HepG2 (cell line): ENCODE results near the gene PXYLP1. TPM values are rescaled to one million over a fixed set of nuclear protein-coding genes. Genes with fewer than 3 reads are reported as not detected.

Experiments
- ATAC-seq: fragments of 200-7000 bp; cut with Tn5 transposase; 3 replicates; pipeline ENCODE4 v1.9.1; 2020; ENCODE audit warnings: mild to moderate bottlenecking, moderate library complexity
- BruUV-seq: library from RNA; stranded (reverse); fragments of 400-500 nt; replicated peaks from 2 replicates; lab custom pipeline; 2021; lab: Mats Ljungman, UMichigan
- CTCF ChIA-PET: fragments of 300-600 bp; formaldehyde crosslinking; extraction: SDS; loops from one replicate; lab custom pipeline; 2021; ENCODE audit warnings: low total read pairs, inconsistent platforms, low intra/inter-chr PET ratio; lab: Yijun Ruan, JAX
- POLR2A ChIA-PET: fragments of 350-600 bp; sonication (Branson Sonifier 250); formaldehyde crosslinking; loops from one replicate; lab custom pipeline; 2020; ENCODE audit warnings: antibody characterized with exemption, inconsistent platforms; lab: Yijun Ruan, JAX
- DNase-seq: peaks from one replicate; pipeline ENCODE4 v3.0.0-alpha.2; 2015; ENCODE audit warnings: low spot score
- FAIRE-seq: peaks from 3 replicates; lab custom pipeline; 2011; peaks lifted over from hg19 to GRCh38; lab: Jason Lieb, UNC
- H2AFZ ChIP-seq: one replicate; pipeline ENCODE4 v1.6.1; 2011; ENCODE audit warnings: low read length, inconsistent platforms
- H3K27ac ChIP-seq: fragments of 300-600 bp; 3 replicates; pipeline ENCODE4 v1.8.0; 2011; ENCODE audit warnings: mixed run types, mild to moderate bottlenecking, mixed read lengths, low read length, inconsistent platforms; ENCODE audit not compliant: insufficient read depth; ENCODE audit errors: extremely low read length
- H3K27me3 ChIP-seq, 2 experiments: fragments of 200-600 bp in 1 of 2; 2 replicates in 1 of 2; 3 replicates in 1 of 2; pipeline versions ENCODE4 v1.6.0 to v1.8.0; 2011; ENCODE audit warnings: low read length in 2 of 2, mild to moderate bottlenecking in 2 of 2, moderate library complexity in 2 of 2, inconsistent platforms in 1 of 2; ENCODE audit not compliant: insufficient read depth in 2 of 2, control insufficient read depth in 1 of 2
- H3K36me3 ChIP-seq, 2 experiments: fragments of 200-600 bp in 1 of 2; replicated peaks in 1 of 2; 2 replicates in 1 of 2; 3 replicates in 1 of 2; pipeline versions ENCODE4 v1.5.1 to v1.8.0; 2011; ENCODE audit warnings: low read length in 2 of 2, inconsistent platforms in 1 of 2; ENCODE audit not compliant: insufficient read depth in 2 of 2, control insufficient read depth in 1 of 2
- H3K4me1 ChIP-seq: 2 replicates; pipeline ENCODE4 v1.5.1; 2012; ENCODE audit warnings: low read length, inconsistent platforms; ENCODE audit not compliant: insufficient read depth
- H3K4me2 ChIP-seq: 2 replicates; pipeline ENCODE4 v1.6.0; 2011; ENCODE audit warnings: low read depth, low read length, inconsistent platforms
- H3K4me3 ChIP-seq, 3 experiments: fragments of 200-600 bp in 1 of 3; sonication (generic), shearing (Covaris generic) in 1 of 3; replicated peaks in 1 of 3; 2 replicates each; pipeline ENCODE4 v1.5.1; 2011 to 2016; ENCODE audit warnings: low read length in 3 of 3, inconsistent platforms in 2 of 3, low read depth in 2 of 3, mild to moderate bottlenecking in 2 of 3, control low read depth in 1 of 3, mixed read lengths in 1 of 3; ENCODE audit not compliant: insufficient read depth in 1 of 3
- H3K79me2 ChIP-seq: one replicate; pipeline ENCODE4 v1.6.1; 2011; ENCODE audit warnings: low read length, inconsistent platforms; ENCODE audit not compliant: insufficient read depth
- H3K9ac ChIP-seq: 2 replicates; pipeline ENCODE4 v1.6.0; 2011; ENCODE audit warnings: mild to moderate bottlenecking, low read depth, low read length, inconsistent platforms; ENCODE audit not compliant: insufficient read depth
- H3K9me3 ChIP-seq: 2 replicates; pipeline ENCODE4 v1.5.1; 2012; ENCODE audit warnings: mild to moderate bottlenecking, low read length
- H4K20me1 ChIP-seq: 2 replicates; pipeline ENCODE4 v1.6.0; 2011; ENCODE audit warnings: inconsistent platforms, mild to moderate bottlenecking, low read length, moderate library complexity; ENCODE audit not compliant: insufficient read depth
- CCAR2 ChIP-seq: fragments of 200-400 bp; formaldehyde crosslinking; optimal IDR thresholded peaks from 2 replicates; pipeline ENCODE3; 2018; ENCODE audit warnings: low read depth, mild to moderate bottlenecking, low read length, moderate library complexity
- NKX3-1 ChIP-seq: sonication (generic); formaldehyde crosslinking; IDR thresholded peaks from 2 replicates; pipeline ENCODE4 v1.5.0; 2020; ENCODE audit warnings: missing genetic modification reagents
- TCF7 ChIP-seq: sonication (generic); IDR thresholded peaks from 2 replicates; pipeline ENCODE4 v1.6.1; 2016; ENCODE audit warnings: antibody characterized with exemption, low read depth
- ZBTB25 ChIP-seq: IDR thresholded peaks from 2 replicates; pipeline ENCODE4 v1.6.1; 2018; ENCODE audit warnings: missing genetic modification reagents
- ZFP37 ChIP-seq: sonication (generic); formaldehyde crosslinking; IDR thresholded peaks from 2 replicates; pipeline ENCODE4 v1.4.0; 2020; ENCODE audit warnings: missing genetic modification reagents, borderline replicate concordance
- ZFP90 ChIP-seq: sonication (generic); formaldehyde crosslinking; IDR thresholded peaks from 2 replicates; pipeline ENCODE4 v1.8.0; 2022; ENCODE audit warnings: missing genetic modification reagents, mild to moderate bottlenecking, inconsistent platforms, borderline replicate concordance
- ZGPAT ChIP-seq: IDR thresholded peaks from 2 replicates; pipeline ENCODE4 v1.6.1; 2016; ENCODE audit warnings: mild to moderate bottlenecking
- ZNF281 ChIP-seq: sonication (generic); formaldehyde crosslinking; IDR thresholded peaks from 2 replicates; pipeline ENCODE4 v1.4.0; 2020; ENCODE audit warnings: missing genetic modification reagents, borderline replicate concordance
- ZNF354B ChIP-seq: sonication (generic); formaldehyde crosslinking; IDR thresholded peaks from 2 replicates; pipeline ENCODE4 v1.8.0; 2022; ENCODE audit warnings: mild to moderate bottlenecking, missing genetic modification reagents
- ZNF564 ChIP-seq: sonication (generic); formaldehyde crosslinking; IDR thresholded peaks from 2 replicates; pipeline ENCODE4 v1.8.1; 2023; ENCODE audit warnings: mild to moderate bottlenecking, missing genetic modification reagents
- WGBS: methylation state at CpG from one replicate; pipeline ENCODE4 v1.1.6; 2017; ENCODE audit warnings: low lambda C conversion rate; 5-methylcytosine and 5-hydroxymethylcytosine counted together
- in situ Hi-C: cut with HindIII; loops from 2 replicates; pipeline ENCODE4 v1.10.0; 2017; ENCODE audit warnings: low pct_unique_long_range_greater_than_20kb; ENCODE audit not compliant: extremely low pct_ligation_motif_present
- intact Hi-C: fragments of 100-400 bp; cut with micrococcal nuclease; formaldehyde crosslinking; loops from one replicate; pipeline ENCODE4 v1.10.0; 2022; ENCODE audit not compliant: unreplicated experiment
- polyA plus RNA-seq, 8 experiments: library from polyadenylated mRNA; depleted of rRNA in 3 of 8; stranded (reverse) in 7 of 8; unstranded in 1 of 8; fragments of >200 nt; fragmentation: Illumina TruSeq in 4 of 8; extraction: Trizol in 4 of 8; gene quantifications; 2 replicates each; pipeline versions ENCODE4 v1.2.1 to v1.2.3, GENCODE V29; 2011 to 2016; ENCODE audit warnings: low read depth in 4 of 8, missing spikeins in 1 of 8, mixed read lengths in 1 of 8; ENCODE audit not compliant: insufficient read depth in 1 of 8
- total RNA-seq, 5 experiments: library from RNA; depleted of rRNA; stranded (reverse); fragments of >200 nt; fragmentation: Illumina TruSeq; extraction: Trizol; gene quantifications; 2 replicates each; pipeline ENCODE4 v1.2.3, GENCODE V29; 2016; ENCODE audit warnings: low read depth in 1 of 5

Gene PXYLP1
- total and polyA plus RNA-seq, 2 of the 13 experiments (the other 11 are each of a cell fraction or from before 2014, with no cell fraction given) = 4.9 to 8.1 TPM

- no peaks in the 10 kb centered on the region for H3K4me1 ChIP-seq
- no peaks in the 10 kb centered on the region for H4K20me1 ChIP-seq
- H3K9ac ChIP-seq = no peak overlapping the region
- H3K36me3 ChIP-seq = no peaks in the 10 kb centered on the region
- TF ChIP-seq ZNF564 (CRISPR knock-in tag) (no peak), NKX3-1 (CRISPR knock-in tag) (no peak), CCAR2 (no peak), ZNF281 (CRISPR knock-in tag) (no peak), ZFP90 (CRISPR knock-in tag) (no peak), ZFP37 (CRISPR knock-in tag) (no peak), TCF7 (no peak), ZNF354B (no peak), ZGPAT (CRISPR knock-in tag) (no peak), ZBTB25 (CRISPR knock-in tag) (no peak)
- no peaks in the 10 kb centered on the region for H3K79me2 ChIP-seq
- H3K9me3 ChIP-seq = no peaks in the 10 kb centered on the region
- peaks cover 0 to 25% of the 10 kb centered on the region in 2 experiments; a peak in 2 of 5 replicates for H3K27me3 ChIP-seq
- WGBS = 4% methylated on average over 2 of the region's 2 CpGs
- intact Hi-C loops = no loop called here
- ChIA-PET CTCF (interaction anchor here (1.4 to 2.5 kb wide), 4 partner anchors 85 to 293 kb away, joined by 6 to 41 read pairs (median 23); no protein-coding TSS in a partner anchor), POLR2A (no interaction called here)
- in situ Hi-C loops = loop anchor here (5.0 to 10.0 kb wide), 3 partner anchors 84 to 276 kb away; no protein-coding TSS in a partner anchor
- no peak for ATAC-seq
- no peak overlapping the region for H3K4me2 ChIP-seq
- DNase-seq = no peak
- no TSS peak for BruUV-seq
- FAIRE-seq = no peak
- no peak overlapping the region for H3K27ac ChIP-seq
- no peak overlapping the region for H3K4me3 ChIP-seq
- H2AFZ ChIP-seq = no peak overlapping the region
Observed at GRCh38 chr3:141191097-141191749, 40.4 kb upstream of the PXYLP1 start.
